Prostate gland (tissue), 2 donors: Measurements from ENCODE around the gene JMY.

Source experiments
- POLR2A ChIP-seq: fragments of 450-650 bp; IDR thresholded peaks from one replicate; pipeline ENCODE4 v1.6.1; 2016; ENCODE audit warnings: antibody characterized with exemption, mild to moderate bottlenecking
- POLR2AphosphoS5 ChIP-seq: sonication (generic); formaldehyde crosslinking; IDR thresholded peaks from one replicate; pipeline ENCODE4 v1.6.1; 2017; ENCODE audit warnings: antibody characterized with exemption
- TF ChIP-seq, protein P1 (sequence below), 4 experiments: fragments of 200-600 bp in 2 of 4; fragments of 450-650 bp in 2 of 4; sonication (generic) in 2 of 4; IDR thresholded peaks; 1 replicate in 3 of 4; 2 replicates in 1 of 4; pipeline ENCODE4 v1.5.1; 2016 to 2019; ENCODE audit warnings: antibody characterized with exemption in 4 of 4, mild to moderate bottlenecking in 2 of 4, moderate library complexity in 2 of 4

GRCh38 chr5:79202076-79202475 lies 33.9 kb upstream of the JMY start:
- TF ChIP-seq POLR2AphosphoS5 (no peak), POLR2A (no peak)
- TF ChIP-seq, protein P1, sequence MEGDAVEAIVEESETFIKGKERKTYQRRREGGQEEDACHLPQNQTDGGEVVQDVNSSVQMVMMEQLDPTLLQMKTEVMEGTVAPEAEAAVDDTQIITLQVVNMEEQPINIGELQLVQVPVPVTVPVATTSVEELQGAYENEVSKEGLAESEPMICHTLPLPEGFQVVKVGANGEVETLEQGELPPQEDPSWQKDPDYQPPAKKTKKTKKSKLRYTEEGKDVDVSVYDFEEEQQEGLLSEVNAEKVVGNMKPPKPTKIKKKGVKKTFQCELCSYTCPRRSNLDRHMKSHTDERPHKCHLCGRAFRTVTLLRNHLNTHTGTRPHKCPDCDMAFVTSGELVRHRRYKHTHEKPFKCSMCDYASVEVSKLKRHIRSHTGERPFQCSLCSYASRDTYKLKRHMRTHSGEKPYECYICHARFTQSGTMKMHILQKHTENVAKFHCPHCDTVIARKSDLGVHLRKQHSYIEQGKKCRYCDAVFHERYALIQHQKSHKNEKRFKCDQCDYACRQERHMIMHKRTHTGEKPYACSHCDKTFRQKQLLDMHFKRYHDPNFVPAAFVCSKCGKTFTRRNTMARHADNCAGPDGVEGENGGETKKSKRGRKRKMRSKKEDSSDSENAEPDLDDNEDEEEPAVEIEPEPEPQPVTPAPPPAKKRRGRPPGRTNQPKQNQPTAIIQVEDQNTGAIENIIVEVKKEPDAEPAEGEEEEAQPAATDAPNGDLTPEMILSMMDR (IDR thresholded peaks at IDR 0.05): no peak
